ENCODE data around the gene RBCK1. TPM values are rescaled to one million over a fixed set of nuclear protein-coding genes. Genes with fewer than 3 reads are reported as not detected.
"Not testable (repeated sequence)": the region's sequence is repeated elsewhere in the genome, so short reads cannot be mapped to it uniquely, and the experiment has no call there.

Gene RBCK1
- polyA plus RNA-seq, 3 donors from 2014 or later, result 110 to 131 (median 126) TPM

DNA sequence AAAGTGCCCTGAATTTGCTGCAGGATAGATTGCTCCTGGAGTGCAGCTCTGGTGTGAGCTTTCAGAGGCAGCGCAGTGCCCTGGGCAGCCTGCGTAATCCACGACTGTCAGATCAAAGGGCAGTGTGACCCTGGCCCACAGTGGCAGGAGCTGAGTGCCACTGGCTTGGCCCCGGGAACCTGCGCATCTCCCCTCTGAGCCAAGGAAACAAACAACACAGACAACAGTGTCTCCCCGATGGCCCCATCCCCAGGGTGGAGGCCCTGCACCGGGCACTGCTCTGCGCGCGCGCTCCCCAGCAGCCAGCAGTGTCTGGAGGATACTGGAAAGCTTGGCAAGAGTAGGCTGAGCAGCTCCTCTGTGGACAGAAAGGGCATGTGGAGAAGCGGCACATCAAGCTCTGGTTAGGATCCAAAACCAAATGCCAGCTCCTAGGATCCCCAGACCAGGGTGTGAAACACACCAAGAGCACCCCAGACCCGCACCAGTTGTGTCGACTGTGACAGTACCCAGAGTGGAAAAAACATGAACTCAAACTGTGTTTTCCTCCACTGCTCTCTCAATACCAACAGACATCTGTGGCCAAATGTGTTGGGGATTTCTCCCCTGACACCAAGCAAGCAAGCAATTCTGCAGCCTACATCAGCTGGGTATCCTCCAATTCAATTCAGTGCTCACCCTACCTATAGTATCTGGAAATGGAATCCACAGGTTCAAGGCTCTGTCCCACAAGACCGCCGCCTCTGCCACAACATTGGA lies 26.7 kb downstream of the RBCK1 start:
- DNase-seq, result no peak
- Mint-ChIP-seq H3K4me1 (peaks cover 69 to 80% of the 10 kb centered on the region in 2 donors), H3K36me3 (peaks cover 0 to 33% (median 5%) of the 10 kb centered on the region in 3 donors), H3K9me3 (no peaks in the 10 kb centered on the region), H3K27ac (peak overlapping the region; percentile 64 to 95 (median 90)), H3K4me3 (peak overlapping the region in 4 of 5 donors; percentile 52 to 80 (median 69)), H3K27me3 (ENCODE audit: low read depth in 3 of 3) (peaks cover 2 to 8% (median 8%) of the 10 kb centered on the region in 3 donors)

DNA sequence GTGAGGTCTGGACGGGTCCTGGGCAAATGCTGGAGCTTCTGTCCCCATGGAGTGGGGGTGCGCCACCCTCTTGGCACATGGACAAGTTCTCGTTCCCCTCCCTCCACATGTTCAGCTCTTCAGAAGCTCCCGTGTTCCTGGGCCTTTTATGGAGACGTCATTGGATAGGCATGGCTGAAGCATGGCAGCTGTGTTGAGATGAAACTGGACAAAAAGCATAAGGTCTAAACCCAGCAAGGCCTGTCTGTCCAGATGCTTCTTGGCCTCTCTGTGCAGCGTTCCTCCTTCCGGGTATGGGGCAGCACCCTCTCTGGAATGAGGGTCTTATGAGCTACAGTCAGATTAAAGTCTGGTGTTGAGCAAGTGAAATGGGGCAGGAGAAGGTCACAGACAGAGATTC lies 27.5 kb downstream of the RBCK1 start:
- peaks cover 0 to 31% (median 5%) of the 10 kb centered on the region in 3 donors for H3K36me3 Mint-ChIP-seq
- no peaks in the 10 kb centered on the region for H3K9me3 Mint-ChIP-seq
- DNase-seq, result no peak
- H3K27ac Mint-ChIP-seq, result peak overlapping the region; percentile 23 to 90 (median 66)
- peaks cover 2 to 8% (median 8%) of the 10 kb centered on the region in 3 donors for H3K27me3 Mint-ChIP-seq (ENCODE audit: low read depth in 3 of 3)
- H3K4me3 Mint-ChIP-seq, result peak overlapping the region in 2 of 5 donors; percentile 21 to 29
- peaks cover 72 to 84% of the 10 kb centered on the region in 2 donors for H3K4me1 Mint-ChIP-seq

DNA sequence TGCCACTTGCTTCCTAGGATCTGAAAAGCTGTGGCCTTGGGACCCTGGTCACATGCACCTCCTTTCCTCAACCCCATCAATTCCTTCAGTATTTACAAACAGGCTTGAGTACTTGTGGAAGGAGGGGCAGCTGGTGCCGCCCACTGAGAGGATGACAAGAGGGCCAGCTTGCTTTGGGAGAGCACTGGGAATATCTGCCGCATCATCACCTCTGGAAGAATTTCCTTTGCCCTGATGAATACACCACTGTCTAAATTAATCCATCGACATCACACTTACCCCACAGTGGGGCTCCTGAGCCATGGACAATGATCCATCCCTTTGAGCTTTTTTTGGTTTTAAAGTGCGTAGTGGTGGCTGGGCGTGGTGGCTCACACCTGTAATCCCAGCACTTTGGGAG lies 28.4 kb downstream of the RBCK1 start:
- DNase-seq, result no peak
- Mint-ChIP-seq H3K27me3 (ENCODE audit: low read depth in 3 of 3) (peaks cover 2 to 8% (median 8%) of the 10 kb centered on the region in 3 donors), H3K36me3 (peaks cover 4 to 28% (median 10%) of the 10 kb centered on the region in 3 donors), H3K4me3 (peak overlapping the region in 1 of 5 donors; percentile 6), H3K27ac (peak overlapping the region in 5 of 6 donors; percentile 36 to 90 (median 64)), H3K4me1 (peaks cover 72 to 81% of the 10 kb centered on the region in 2 donors), H3K9me3 (no peaks in the 10 kb centered on the region)

GRCh38 chr20:437787-438486 lies 29.8 kb downstream of the RBCK1 start:
- Mint-ChIP-seq H3K9me3 (no peaks in the 10 kb centered on the region), H3K36me3 (peaks cover 12 to 39% (median 20%) of the 10 kb centered on the region in 3 donors), H3K27me3 (ENCODE audit: low read depth in 3 of 3) (peaks cover 2 to 8% (median 8%) of the 10 kb centered on the region in 3 donors), H3K4me3 (peak overlapping the region; percentile 82 to 93 (median 90)), H3K4me1 (peaks cover 70 to 71% of the 10 kb centered on the region in 2 donors), H3K27ac (peak overlapping the region; percentile 86 to 95 (median 94))
- DNase-seq, result peak; percentile 26 to 39 (median 28)

DNA sequence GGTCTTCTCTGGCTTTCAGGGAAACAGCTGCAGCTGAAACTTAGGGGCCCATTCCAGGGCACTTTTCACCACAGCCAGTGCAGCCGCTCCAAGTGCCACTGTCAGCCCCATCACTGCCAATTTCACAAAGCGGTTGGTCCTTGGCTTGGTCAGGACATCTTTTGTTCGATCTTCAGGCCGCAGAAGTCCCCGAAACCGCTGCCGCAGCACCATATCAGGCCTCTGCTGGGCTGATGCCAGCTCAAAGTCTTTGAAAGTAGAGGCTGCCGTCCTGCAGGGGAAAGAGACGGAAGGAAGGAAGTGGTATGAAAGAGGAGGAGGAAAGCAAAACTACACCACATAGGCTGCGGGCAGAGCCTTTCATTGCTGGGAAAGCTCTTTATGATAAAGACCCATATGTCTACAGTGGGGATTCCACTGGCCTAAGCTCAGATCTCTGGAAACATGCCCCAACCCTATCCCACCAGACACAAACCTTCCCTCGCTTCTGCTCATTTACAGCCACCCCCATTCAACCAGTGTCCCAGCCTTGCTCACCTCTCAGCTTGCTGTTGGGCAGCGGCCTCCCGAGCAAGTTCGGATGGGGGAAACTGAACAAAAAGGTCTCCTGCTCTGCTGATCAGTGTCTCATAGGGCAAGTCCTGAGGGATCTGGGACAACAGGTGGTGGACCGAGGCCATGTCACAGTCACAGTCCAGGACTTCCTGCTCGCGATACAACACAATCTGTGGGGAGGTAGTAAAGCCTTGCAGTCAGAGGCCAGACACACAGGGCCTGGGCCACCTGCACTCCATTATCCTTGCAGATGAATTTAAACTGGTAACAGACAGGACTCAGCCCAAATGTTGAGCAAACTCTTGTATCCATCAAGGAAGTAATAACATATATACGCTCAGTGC lies 30.7 kb downstream of the RBCK1 start:
- H3K27me3 Mint-ChIP-seq (ENCODE audit: low read depth in 3 of 3), result peaks cover 0 to 4% (median 4%) of the 10 kb centered on the region in 3 donors
- peak overlapping the region; percentile 86 to 95 (median 94) for H3K27ac Mint-ChIP-seq
- peaks cover 12 to 38% (median 26%) of the 10 kb centered on the region in 3 donors for H3K36me3 Mint-ChIP-seq
- peaks cover 61 to 66% of the 10 kb centered on the region in 2 donors for H3K4me1 Mint-ChIP-seq
- no peaks in the 10 kb centered on the region for H3K9me3 Mint-ChIP-seq
- DNase-seq, result peak; percentile 70 to 75 (median 73)
- peak overlapping the region; percentile 82 to 93 (median 90) for H3K4me3 Mint-ChIP-seq

GRCh38 chr20:440148-440547 lies 32.0 kb downstream of the RBCK1 start:
- peak overlapping the region in 2 of 5 donors; percentile 42 to 89 for H3K4me3 Mint-ChIP-seq
- H3K27me3 Mint-ChIP-seq (ENCODE audit: low read depth in 3 of 3), result peaks cover 0 to 4% (median 3%) of the 10 kb centered on the region in 3 donors
- H3K27ac Mint-ChIP-seq, result peak overlapping the region in 5 of 6 donors; percentile 86 to 95 (median 93)
- peaks cover 48 to 54% of the 10 kb centered on the region in 2 donors for H3K4me1 Mint-ChIP-seq
- no peaks in the 10 kb centered on the region for H3K9me3 Mint-ChIP-seq
- peaks cover 12 to 44% (median 26%) of the 10 kb centered on the region in 3 donors for H3K36me3 Mint-ChIP-seq
- no peak for DNase-seq

GRCh38 chr20:440636-441035 lies 32.5 kb downstream of the RBCK1 start:
- Mint-ChIP-seq H3K36me3 (peaks cover 12 to 44% (median 25%) of the 10 kb centered on the region in 3 donors), H3K27me3 (ENCODE audit: low read depth in 3 of 3) (peaks cover 0 to 4% (median 2%) of the 10 kb centered on the region in 3 donors), H3K4me1 (peaks cover 43 to 50% of the 10 kb centered on the region in 2 donors), H3K9me3 (no peaks in the 10 kb centered on the region), H3K27ac (peak overlapping the region in 1 of 6 donors; percentile 53), H3K4me3 (peak overlapping the region in 1 of 5 donors; percentile 35)
- no peak for DNase-seq

GRCh38 chr20:443223-443775 lies 35.2 kb downstream of the RBCK1 start:
- Mint-ChIP-seq H3K9me3 (no peaks in the 10 kb centered on the region), H3K4me1 (peaks cover 20 to 29% of the 10 kb centered on the region in 2 donors), H3K27ac (peak overlapping the region in 3 of 6 donors; percentile 34 to 69 (median 64)), H3K27me3 (ENCODE audit: low read depth in 3 of 3) (peaks cover 0 to 4% (median 2%) of the 10 kb centered on the region in 3 donors), H3K4me3 (no peak overlapping the region), H3K36me3 (peaks cover 12 to 39% (median 21%) of the 10 kb centered on the region in 3 donors)
- DNase-seq, result no peak

DNA sequence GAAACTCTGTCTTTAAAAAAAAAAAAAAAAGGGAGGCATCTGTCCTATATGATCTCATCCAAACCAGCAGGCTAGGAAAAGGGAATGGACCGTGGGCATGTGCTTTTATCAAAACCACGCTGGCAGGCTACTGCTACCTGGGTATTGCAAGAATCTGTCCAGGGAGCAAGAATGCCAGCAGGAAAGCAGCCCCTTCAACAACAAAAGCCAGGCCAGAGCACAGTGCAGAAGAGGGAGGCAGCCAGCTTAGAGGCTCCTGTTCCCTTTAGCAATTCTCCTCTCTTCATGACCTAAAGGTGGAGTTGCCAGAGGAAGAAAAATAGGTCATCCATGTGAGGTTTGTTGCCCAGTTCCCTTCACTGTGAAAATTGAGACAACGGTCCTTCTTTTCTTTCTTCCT lies 36.0 kb downstream of the RBCK1 start:
- DNase-seq, result no peak
- H3K9me3 Mint-ChIP-seq, result no peaks in the 10 kb centered on the region
- peaks cover 12 to 21% of the 10 kb centered on the region in 2 donors for H3K4me1 Mint-ChIP-seq
- H3K4me3 Mint-ChIP-seq, result no peak overlapping the region
- peaks cover 0 to 2% (median 0%) of the 10 kb centered on the region in 3 donors for H3K27me3 Mint-ChIP-seq (ENCODE audit: low read depth in 3 of 3)
- peaks cover 12 to 39% (median 21%) of the 10 kb centered on the region in 3 donors for H3K36me3 Mint-ChIP-seq
- H3K27ac Mint-ChIP-seq, result no peak overlapping the region

DNA sequence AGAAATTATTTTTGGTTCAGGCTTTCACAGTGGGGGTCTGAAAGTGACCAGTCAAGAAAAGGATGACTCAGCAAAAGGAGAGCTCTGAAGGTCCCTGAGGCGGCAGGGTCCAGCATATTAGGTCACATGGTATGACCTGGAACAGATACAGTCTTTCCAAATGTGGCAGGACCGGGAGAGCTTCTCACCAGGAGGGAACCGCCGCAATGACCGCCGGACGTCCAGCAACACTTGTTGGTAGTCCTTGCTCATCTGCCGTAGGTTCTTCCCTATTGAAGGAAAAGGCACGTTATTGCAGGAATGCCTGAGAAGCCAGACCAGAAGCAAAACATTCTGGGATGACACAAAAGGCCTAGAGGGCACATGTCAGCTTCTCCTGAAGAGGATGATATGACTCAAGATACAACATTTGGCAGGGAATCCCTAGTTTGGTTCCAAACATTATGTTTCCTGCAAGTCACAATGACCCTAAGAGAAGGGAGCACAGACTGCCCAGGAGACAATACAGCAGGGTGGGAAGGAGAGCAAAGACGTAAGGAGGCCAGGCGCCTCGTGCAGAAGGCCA lies 36.8 kb downstream of the RBCK1 start:
- no peak overlapping the region for H3K4me3 Mint-ChIP-seq
- H3K36me3 Mint-ChIP-seq, result peaks cover 12 to 36% (median 21%) of the 10 kb centered on the region in 3 donors
- no peak for DNase-seq
- peaks cover 0 to 2% (median 2%) of the 10 kb centered on the region in 3 donors for H3K27me3 Mint-ChIP-seq (ENCODE audit: low read depth in 3 of 3)
- H3K4me1 Mint-ChIP-seq, result peaks cover 8 to 18% of the 10 kb centered on the region in 2 donors
- no peaks in the 10 kb centered on the region for H3K9me3 Mint-ChIP-seq
- H3K27ac Mint-ChIP-seq, result peak overlapping the region in 3 of 6 donors; percentile 51 to 60 (median 53)

DNA sequence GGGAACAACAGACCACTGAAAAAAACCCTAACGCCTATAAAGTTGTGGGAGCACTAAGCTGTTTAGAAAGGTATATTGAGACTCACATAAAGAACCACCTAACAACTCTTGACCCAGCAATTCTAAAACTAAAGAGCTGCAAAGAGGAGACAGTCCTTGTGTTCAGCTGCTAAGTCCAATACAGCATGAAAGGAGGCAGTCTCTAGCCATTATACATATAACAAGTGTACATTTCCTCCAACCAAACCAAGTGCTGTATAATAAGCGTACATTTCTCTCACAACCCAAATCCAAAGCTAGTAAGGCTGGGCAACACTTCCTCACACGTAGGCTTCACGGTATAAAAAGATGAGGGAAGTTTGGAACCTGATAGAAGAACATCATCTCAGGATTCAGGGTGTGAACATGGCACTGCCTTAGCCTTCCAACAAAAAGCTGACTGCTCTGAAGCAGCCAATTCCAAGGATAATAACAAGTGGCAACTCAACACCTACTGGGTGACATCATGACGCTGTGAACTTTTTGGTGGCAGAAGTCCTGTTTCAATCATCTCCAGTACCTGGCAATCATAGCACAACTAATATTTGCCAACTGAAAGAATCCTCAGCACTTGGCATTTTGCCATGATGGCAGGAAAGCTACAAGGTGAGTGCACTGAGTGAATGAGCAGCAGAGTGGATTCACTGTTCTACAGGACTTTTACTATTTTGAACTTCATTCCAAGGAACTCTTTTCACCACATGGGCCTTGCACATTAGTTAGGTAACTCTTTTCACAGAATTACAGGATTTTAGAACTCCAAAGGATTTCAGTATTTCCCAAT lies 37.6 kb downstream of the RBCK1 start:
- H3K9me3 Mint-ChIP-seq, result no peaks in the 10 kb centered on the region
- H3K4me3 Mint-ChIP-seq, result no peak overlapping the region
- H3K27ac Mint-ChIP-seq, result no peak overlapping the region
- peaks cover 0 to 2% (median 2%) of the 10 kb centered on the region in 3 donors for H3K27me3 Mint-ChIP-seq (ENCODE audit: low read depth in 3 of 3)
- H3K4me1 Mint-ChIP-seq, result peaks cover 6 to 19% of the 10 kb centered on the region in 2 donors
- H3K36me3 Mint-ChIP-seq, result peaks cover 12 to 34% (median 21%) of the 10 kb centered on the region in 3 donors
- DNase-seq, result no peak

GRCh38 chr20:452021-452420 lies 43.9 kb downstream of the RBCK1 start:
- H3K9me3 Mint-ChIP-seq; H3K4me3 Mint-ChIP-seq; H3K27ac Mint-ChIP-seq; H3K36me3 Mint-ChIP-seq; H3K27me3 Mint-ChIP-seq (ENCODE audit: low read depth in 3 of 3); DNase-seq: not testable (repeated sequence)
- H3K4me1 Mint-ChIP-seq, result peaks cover 18 to 19% of the 10 kb centered on the region in 2 donors
